Liver (tissue), 3 donors: ENCODE data around the gene SRRM1.
"Not testable (repeated sequence)": the region's sequence is repeated elsewhere in the genome, so short reads cannot be mapped to it uniquely, and the experiment has no call there.

Experiments used
- FOXA1 ChIP-seq: IDR thresholded peaks from 2 replicates; pipeline ENCODE4 v1.6.1; 2016; ENCODE audit warnings: antibody characterized with exemption
- HNF4A ChIP-seq, 2 donors: conservative IDR thresholded peaks; 2 replicates each; pipeline ENCODE4 v1.6.1; 2016; ENCODE audit warnings: antibody characterized with exemption in 2 of 2, mild to moderate bottlenecking in 2 of 2
- JUND ChIP-seq, 2 donors: IDR thresholded peaks; 2 replicates each; pipeline ENCODE4 v1.6.1; 2016; ENCODE audit warnings: antibody characterized with exemption in 2 of 2
- RAD21 ChIP-seq, 2 donors: IDR thresholded peaks; 2 replicates each; pipeline ENCODE4 v1.6.1; 2016; ENCODE audit warnings: antibody characterized with exemption in 2 of 2, mild to moderate bottlenecking in 2 of 2
- SP1 ChIP-seq: IDR thresholded peaks from 2 replicates; pipeline ENCODE4 v1.6.1; 2018; ENCODE audit warnings: antibody characterized with exemption, mild to moderate bottlenecking
- TAF1 ChIP-seq: conservative IDR thresholded peaks from 2 replicates; pipeline ENCODE4 v1.6.1; 2016; ENCODE audit warnings: antibody characterized with exemption, mild to moderate bottlenecking
- TF ChIP-seq, protein P1 (sequence below): fragments of 150-350 bp; IDR thresholded peaks from 2 replicates; pipeline ENCODE4 v1.5.1; 2017; ENCODE audit warnings: improper control_type of control experiment, low read depth, low read length; ENCODE audit not compliant: missing input control
- TF ChIP-seq, protein P2 (sequence below): IDR thresholded peaks from 2 replicates; pipeline ENCODE4 v1.6.1; 2016; ENCODE audit warnings: antibody characterized with exemption, mild to moderate bottlenecking
- TF ChIP-seq, protein P3 (sequence below): IDR thresholded peaks from 2 replicates; pipeline ENCODE4 v1.6.1; 2016; ENCODE audit warnings: antibody characterized with exemption
- donor health status: healthy.
- donor health status: healthy.

DNA sequence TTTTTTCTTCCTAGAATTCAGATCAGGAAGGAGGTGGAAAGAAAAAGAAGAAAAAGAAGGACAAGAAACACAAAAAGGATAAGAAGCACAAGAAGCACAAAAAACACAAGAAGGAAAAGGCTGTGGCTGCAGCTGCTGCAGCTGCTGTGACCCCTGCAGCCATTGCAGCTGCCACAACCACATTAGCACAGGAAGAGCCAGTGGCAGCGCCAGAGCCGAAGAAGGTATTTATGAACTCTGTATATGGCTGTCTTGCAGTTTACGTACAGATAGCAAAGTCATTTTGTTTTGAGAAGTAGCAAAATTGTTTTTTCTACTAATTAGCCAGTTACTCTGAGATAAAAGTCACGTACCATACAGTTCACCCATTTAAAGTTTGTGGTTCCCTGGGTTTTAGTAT is 28.3 kb downstream of the SRRM1 start:
- TF ChIP-seq, protein P1, sequence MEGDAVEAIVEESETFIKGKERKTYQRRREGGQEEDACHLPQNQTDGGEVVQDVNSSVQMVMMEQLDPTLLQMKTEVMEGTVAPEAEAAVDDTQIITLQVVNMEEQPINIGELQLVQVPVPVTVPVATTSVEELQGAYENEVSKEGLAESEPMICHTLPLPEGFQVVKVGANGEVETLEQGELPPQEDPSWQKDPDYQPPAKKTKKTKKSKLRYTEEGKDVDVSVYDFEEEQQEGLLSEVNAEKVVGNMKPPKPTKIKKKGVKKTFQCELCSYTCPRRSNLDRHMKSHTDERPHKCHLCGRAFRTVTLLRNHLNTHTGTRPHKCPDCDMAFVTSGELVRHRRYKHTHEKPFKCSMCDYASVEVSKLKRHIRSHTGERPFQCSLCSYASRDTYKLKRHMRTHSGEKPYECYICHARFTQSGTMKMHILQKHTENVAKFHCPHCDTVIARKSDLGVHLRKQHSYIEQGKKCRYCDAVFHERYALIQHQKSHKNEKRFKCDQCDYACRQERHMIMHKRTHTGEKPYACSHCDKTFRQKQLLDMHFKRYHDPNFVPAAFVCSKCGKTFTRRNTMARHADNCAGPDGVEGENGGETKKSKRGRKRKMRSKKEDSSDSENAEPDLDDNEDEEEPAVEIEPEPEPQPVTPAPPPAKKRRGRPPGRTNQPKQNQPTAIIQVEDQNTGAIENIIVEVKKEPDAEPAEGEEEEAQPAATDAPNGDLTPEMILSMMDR = not testable (repeated sequence)
- TF ChIP-seq, protein P2, sequence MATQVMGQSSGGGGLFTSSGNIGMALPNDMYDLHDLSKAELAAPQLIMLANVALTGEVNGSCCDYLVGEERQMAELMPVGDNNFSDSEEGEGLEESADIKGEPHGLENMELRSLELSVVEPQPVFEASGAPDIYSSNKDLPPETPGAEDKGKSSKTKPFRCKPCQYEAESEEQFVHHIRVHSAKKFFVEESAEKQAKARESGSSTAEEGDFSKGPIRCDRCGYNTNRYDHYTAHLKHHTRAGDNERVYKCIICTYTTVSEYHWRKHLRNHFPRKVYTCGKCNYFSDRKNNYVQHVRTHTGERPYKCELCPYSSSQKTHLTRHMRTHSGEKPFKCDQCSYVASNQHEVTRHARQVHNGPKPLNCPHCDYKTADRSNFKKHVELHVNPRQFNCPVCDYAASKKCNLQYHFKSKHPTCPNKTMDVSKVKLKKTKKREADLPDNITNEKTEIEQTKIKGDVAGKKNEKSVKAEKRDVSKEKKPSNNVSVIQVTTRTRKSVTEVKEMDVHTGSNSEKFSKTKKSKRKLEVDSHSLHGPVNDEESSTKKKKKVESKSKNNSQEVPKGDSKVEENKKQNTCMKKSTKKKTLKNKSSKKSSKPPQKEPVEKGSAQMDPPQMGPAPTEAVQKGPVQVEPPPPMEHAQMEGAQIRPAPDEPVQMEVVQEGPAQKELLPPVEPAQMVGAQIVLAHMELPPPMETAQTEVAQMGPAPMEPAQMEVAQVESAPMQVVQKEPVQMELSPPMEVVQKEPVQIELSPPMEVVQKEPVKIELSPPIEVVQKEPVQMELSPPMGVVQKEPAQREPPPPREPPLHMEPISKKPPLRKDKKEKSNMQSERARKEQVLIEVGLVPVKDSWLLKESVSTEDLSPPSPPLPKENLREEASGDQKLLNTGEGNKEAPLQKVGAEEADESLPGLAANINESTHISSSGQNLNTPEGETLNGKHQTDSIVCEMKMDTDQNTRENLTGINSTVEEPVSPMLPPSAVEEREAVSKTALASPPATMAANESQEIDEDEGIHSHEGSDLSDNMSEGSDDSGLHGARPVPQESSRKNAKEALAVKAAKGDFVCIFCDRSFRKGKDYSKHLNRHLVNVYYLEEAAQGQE = not testable (repeated sequence)
- not testable (repeated sequence) for TF ChIP-seq TAF1; FOXA1; SP1; RAD21 (IDR thresholded peaks at IDR 0.05); HNF4A (conservative IDR thresholded peaks at IDR 0.05); JUND (IDR thresholded peaks at IDR 0.05)
- TF ChIP-seq, protein P3, sequence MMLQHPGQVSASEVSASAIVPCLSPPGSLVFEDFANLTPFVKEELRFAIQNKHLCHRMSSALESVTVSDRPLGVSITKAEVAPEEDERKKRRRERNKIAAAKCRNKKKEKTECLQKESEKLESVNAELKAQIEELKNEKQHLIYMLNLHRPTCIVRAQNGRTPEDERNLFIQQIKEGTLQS = not testable (repeated sequence)
